Endothelial cell of umbilical vein (primary cell): ENCODE data around the gene KRTAP10-1. TPM values are rescaled to one million over a fixed set of nuclear protein-coding genes. Genes with fewer than 3 reads are reported as not detected.

Experiments
- BruUV-seq: library from RNA; stranded (reverse); fragments of 400-500 nt; replicated peaks from 2 replicates; lab custom pipeline; 2021; lab: Mats Ljungman, UMichigan
- CTCF ChIA-PET: fragments of 300-600, 350-600 bp; sonication (Branson Sonifier 250); formaldehyde crosslinking; loops from one replicate; lab custom pipeline; 2021; ENCODE audit warnings: antibody characterized with exemption, inconsistent platforms; lab: Charles Lee
- POLR2A ChIA-PET: fragments of 300-600, 350-600 bp; sonication (Branson Sonifier 250); formaldehyde crosslinking; loops from one replicate; lab custom pipeline; 2021; ENCODE audit warnings: antibody characterized with exemption, inconsistent platforms; lab: Charles Lee
- DNase-seq: peaks from one replicate; pipeline ENCODE4 v3.0.0-alpha.2; 2011; ENCODE audit warnings: low read depth, low spot score
- FAIRE-seq: peaks from 2 replicates; lab custom pipeline; 2011; peaks lifted over from hg19 to GRCh38; lab: Jason Lieb, UNC
- H2AFZ ChIP-seq: 2 replicates; pipeline ENCODE4 v1.6.0; 2012; ENCODE audit warnings: low read depth, low read length, control low read depth, inconsistent platforms
- H3K27ac ChIP-seq: 2 replicates; pipeline ENCODE4 v1.5.1; 2011; ENCODE audit warnings: low read depth, mild to moderate bottlenecking, control low read depth, low read length, moderate library complexity; ENCODE audit not compliant: insufficient read depth
- H3K27me3 ChIP-seq, 2 experiments: 2 replicates each; pipeline versions ENCODE4 v1.6.0 to v1.6.1; 2011; ENCODE audit warnings: low read length in 2 of 2, mixed read lengths in 1 of 2; ENCODE audit not compliant: control insufficient read depth in 2 of 2, insufficient read depth in 2 of 2
- H3K36me3 ChIP-seq, 2 experiments: 2 replicates in 1 of 2; 3 replicates in 1 of 2; pipeline ENCODE4 v1.5.1; 2011; ENCODE audit warnings: low read length in 2 of 2, mild to moderate bottlenecking in 1 of 2, moderate library complexity in 1 of 2; ENCODE audit not compliant: control insufficient read depth in 2 of 2, insufficient read depth in 2 of 2; ENCODE audit errors: extremely low read depth in 1 of 2
- H3K4me1 ChIP-seq: 3 replicates; pipeline ENCODE4 v1.5.1; 2011; ENCODE audit warnings: mild to moderate bottlenecking, low read length; ENCODE audit not compliant: control insufficient read depth, insufficient read depth; ENCODE audit errors: extremely low read depth
- H3K4me2 ChIP-seq: 2 replicates; pipeline ENCODE4 v1.6.1; 2011; ENCODE audit warnings: low read length, control low read depth, mixed read lengths; ENCODE audit not compliant: insufficient read depth
- H3K4me3 ChIP-seq, 3 experiments: fragments of 200-600 bp in 1 of 3; sonication (generic), shearing (Covaris generic) in 1 of 3; replicated peaks in 1 of 3; 2 replicates each; pipeline ENCODE4 v1.5.1; 2011 to 2016; ENCODE audit warnings: control low read depth in 3 of 3, low read length in 3 of 3, mild to moderate bottlenecking in 2 of 3, inconsistent platforms in 1 of 3, low read depth in 1 of 3, moderate library complexity in 1 of 3; ENCODE audit not compliant: insufficient read depth in 1 of 3
- H3K79me2 ChIP-seq: 2 replicates; pipeline ENCODE4 v1.6.0; 2012; ENCODE audit warnings: low read length, inconsistent platforms; ENCODE audit not compliant: control insufficient read depth, insufficient read depth
- H3K9ac ChIP-seq: replicated peaks from 2 replicates; pipeline ENCODE3; 2011; ENCODE audit warnings: low read length, control low read depth; ENCODE audit not compliant: insufficient read depth; ENCODE audit errors: extremely low read depth
- H3K9me1 ChIP-seq: replicated peaks from 3 replicates; pipeline ENCODE4 v1.6.0; 2011; ENCODE audit warnings: mild to moderate bottlenecking, low read length; ENCODE audit not compliant: control insufficient read depth, insufficient read depth; ENCODE audit errors: extremely low read depth
- H3K9me3 ChIP-seq: replicated peaks from 2 replicates; pipeline ENCODE4 v1.5.1; 2012; ENCODE audit warnings: low read length, inconsistent platforms; ENCODE audit not compliant: control insufficient read depth, insufficient read depth
- H4K20me1 ChIP-seq: replicated peaks from 2 replicates; pipeline ENCODE3; 2011; ENCODE audit warnings: mild to moderate bottlenecking, low read length; ENCODE audit not compliant: control insufficient read depth, insufficient read depth; ENCODE audit errors: extremely low read depth
- FOS ChIP-seq: IDR thresholded peaks from 2 replicates; pipeline ENCODE4 v1.6.1; 2011; ENCODE audit warnings: mild to moderate bottlenecking, low read length, moderate library complexity, borderline replicate concordance; ENCODE audit not compliant: insufficient read depth
- POLR2A ChIP-seq: IDR thresholded peaks from 2 replicates; pipeline ENCODE4 v1.6.1; 2012; ENCODE audit warnings: low read depth, mild to moderate bottlenecking, control low read depth, low read length
- dilution Hi-C: fragments of 300-500 bp; cut with MboI; formaldehyde crosslinking; loops from one replicate; pipeline ENCODE4 v1.15.0; 2019; ENCODE audit warnings: low sequenced_read_pairs; ENCODE audit not compliant: extremely low pct_ligation_motif_present
- intact Hi-C: fragments of 100-400 bp; cut with micrococcal nuclease; formaldehyde crosslinking; loops from one replicate; pipeline ENCODE4 v1.10.0; 2022
- polyA plus RNA-seq, 4 experiments: library from polyadenylated mRNA; depleted of rRNA in 3 of 4; stranded (reverse) in 3 of 4; unstranded in 1 of 4; fragments of >200 nt; gene quantifications; 2 replicates each; pipeline versions ENCODE4 v1.2.1 to v1.2.3, GENCODE V29; 2011 to 2012; ENCODE audit warnings: missing spikeins in 1 of 4
- total RNA-seq: library from RNA; stranded (reverse); gene quantifications from 2 replicates; pipeline ENCODE4 v1.2.3, GENCODE V29; 2021

Gene KRTAP10-1
- total and polyA plus RNA-seq, 2 donors (not counting 3 experiments of a cell fraction or from before 2014, with no cell fraction given): not detected

GRCh38 chr21:44527156-44527982 lies 12.6 kb downstream of the KRTAP10-1 start:
- Histone ChIP-seq H3K4me2 (no peak overlapping the region), H3K4me1 (no peaks in the 10 kb centered on the region), H3K9me3 (no peaks in the 10 kb centered on the region), H3K36me3 (no peaks in the 10 kb centered on the region), H4K20me1 (no peaks in the 10 kb centered on the region), H3K79me2 (no peaks in the 10 kb centered on the region), H3K9me1 (no peaks in the 10 kb centered on the region), H2AFZ (no peak overlapping the region), H3K27me3 (no peaks in the 10 kb centered on the region), H3K27ac (no peak overlapping the region), H3K9ac (no peak overlapping the region), H3K4me3 (no peak overlapping the region)
- intact Hi-C loops (no loop called here), dilution Hi-C loops (no loop called here)
- no peak for TF ChIP-seq POLR2A
- FAIRE-seq (no peak), DNase-seq (no peak)
- POLR2A ChIA-PET: no interaction called here
- BruUV-seq: no TSS peak
- CTCF ChIA-PET: no interaction called here

- Histone ChIP-seq H3K9me3 (no peaks in the 10 kb centered on the region), H2AFZ (no peak overlapping the region), H3K9ac (no peak overlapping the region), H3K4me1 (no peaks in the 10 kb centered on the region), H3K36me3 (no peaks in the 10 kb centered on the region), H3K9me1 (no peaks in the 10 kb centered on the region), H3K4me2 (no peak overlapping the region), H4K20me1 (no peaks in the 10 kb centered on the region), H3K27me3 (no peaks in the 10 kb centered on the region), H3K79me2 (no peaks in the 10 kb centered on the region), H3K27ac (no peak overlapping the region), H3K4me3 (no peak overlapping the region)
- ChIA-PET CTCF (no interaction called here), POLR2A (no interaction called here)
- intact Hi-C loops (no loop called here), dilution Hi-C loops (no loop called here)
- TF ChIP-seq FOS: no peak
- DNase-seq (no peak), FAIRE-seq (no peak)
- no TSS peak for BruUV-seq
Measured at GRCh38 chr21:44526096-44526997, 13.6 kb downstream of the KRTAP10-1 start.
